PC-9 (cell line): ENCODE results near the gene MYH14. TPM values are rescaled to one million over a fixed set of nuclear protein-coding genes. Genes with fewer than 3 reads are reported as not detected.

Experiments used
- BruUV-seq: library from RNA; stranded (reverse); fragments of 400-500 nt; replicated peaks from 2 replicates; lab custom pipeline; 2021; lab: Mats Ljungman, UMichigan
- CTCF ChIA-PET: fragments of 300-600 bp; sonication (Branson Sonifier 250); formaldehyde crosslinking; loops from one replicate; lab custom pipeline; 2022; ENCODE audit warnings: antibody characterized with exemption; lab: Charles Lee
- POLR2A ChIA-PET: fragments of 300-600 bp; sonication (Branson Sonifier 250); formaldehyde crosslinking; loops from one replicate; lab custom pipeline; 2022; ENCODE audit warnings: antibody characterized with exemption; ENCODE audit not compliant: unreplicated experiment; lab: Charles Lee
- DNase-seq, 2 experiments: peaks; one replicate each; pipeline versions ENCODE4 v3.0.0 to v3.0.0-alpha.2; 2015 to 2022; ENCODE audit warnings: mixed read lengths in 1 of 2
- H2AFZ ChIP-seq: fragments of 200-600 bp; sonication (generic); 2 replicates; pipeline ENCODE4 v1.8.1; 2017; ENCODE audit warnings: antibody characterized with exemption
- H3F3A ChIP-seq: fragments of 200-600 bp; sonication (generic); 2 replicates; pipeline ENCODE4 v1.8.1; 2017; ENCODE audit warnings: antibody characterized with exemption, mild to moderate bottlenecking, low read depth; ENCODE audit not compliant: insufficient read depth
- H3K27ac ChIP-seq: fragments of 200-600 bp; sonication (generic); 2 replicates; pipeline ENCODE4 v1.6.1; 2016; ENCODE audit warnings: mixed run types
- H3K27me3 ChIP-seq: fragments of 200-600 bp; sonication (generic); 2 replicates; pipeline ENCODE4 v1.6.1; 2016; ENCODE audit warnings: low read depth, mixed run types; ENCODE audit not compliant: insufficient read depth
- H3K36me3 ChIP-seq: fragments of 200-600 bp; sonication (generic); 2 replicates; pipeline ENCODE4 v1.6.1; 2016; ENCODE audit warnings: low read depth, mixed run types
- H3K4me1 ChIP-seq: fragments of 200-600 bp; sonication (generic); replicated peaks from 2 replicates; pipeline ENCODE4 v1.6.1; 2016; ENCODE audit warnings: mixed run types; ENCODE audit not compliant: insufficient read depth
- H3K4me2 ChIP-seq: fragments of 200-600 bp; sonication (generic); 2 replicates; pipeline ENCODE4 v1.6.1; 2017; ENCODE audit warnings: mixed run types
- H3K4me3 ChIP-seq: fragments of 200-600 bp; sonication (generic); 2 replicates; pipeline ENCODE4 v1.6.1; 2016; ENCODE audit warnings: mixed run types
- H3K79me2 ChIP-seq: fragments of 200-600 bp; sonication (generic); 2 replicates; pipeline ENCODE4 v1.6.1; 2017; ENCODE audit warnings: low read depth, mixed run types
- H3K9me2 ChIP-seq: fragments of 200-600 bp; sonication (generic); 2 replicates; pipeline ENCODE4 v1.8.1; 2017; ENCODE audit warnings: mild to moderate bottlenecking; ENCODE audit not compliant: insufficient read depth
- H3K9me3 ChIP-seq: fragments of 200-600 bp; sonication (generic); 2 replicates; pipeline ENCODE4 v1.8.1; 2016; ENCODE audit warnings: low read depth; ENCODE audit not compliant: insufficient read depth
- H4K20me1 ChIP-seq: fragments of 200-600 bp; sonication (generic); 2 replicates; pipeline ENCODE4 v1.8.1; 2017; ENCODE audit not compliant: insufficient read depth
- EZH2 ChIP-seq: fragments of 200-600 bp; sonication (generic); IDR thresholded peaks from 2 replicates; pipeline ENCODE4 v1.8.0; 2017; ENCODE audit warnings: antibody characterized with exemption, low read depth
- intact Hi-C: fragments of 100-400 bp; cut with micrococcal nuclease; formaldehyde crosslinking; loops from one replicate; pipeline ENCODE4 v1.10.0; 2022; ENCODE audit not compliant: unreplicated experiment
- total RNA-seq: library from RNA; stranded (reverse); gene quantifications from 2 replicates; pipeline ENCODE4 v1.2.3, GENCODE V29; 2021
- TF ChIP-seq, protein P1 (sequence below): fragments of 200-600 bp; sonication (generic); conservative IDR thresholded peaks from 2 replicates; pipeline ENCODE4 v1.6.1; 2017; ENCODE audit warnings: mixed run types, antibody characterized with exemption, mild to moderate bottlenecking, moderate library complexity

The MYH14 gene
- total RNA-seq, 1 experiment from 2014 or later: 115 TPM

DNA sequence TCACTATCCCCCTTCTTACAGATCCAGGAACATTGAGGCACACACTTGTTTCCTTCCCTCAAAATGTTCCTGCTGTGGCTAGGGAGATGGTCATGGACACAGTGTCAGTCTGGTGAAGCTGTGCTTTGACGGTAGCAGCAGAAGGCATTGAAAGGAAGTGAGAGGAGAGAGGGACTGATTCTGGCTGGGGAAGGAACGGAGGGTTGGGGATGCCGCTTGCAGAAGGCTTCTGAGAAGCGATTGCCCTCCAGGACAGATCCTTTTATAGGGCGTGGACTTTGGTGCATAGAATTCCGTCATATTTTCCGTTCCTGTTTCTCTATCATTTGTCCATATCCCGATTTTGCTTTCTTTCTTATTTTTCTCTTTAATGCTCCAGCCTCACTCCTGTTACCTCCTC is 14.1 kb upstream of the MYH14 start:
- ChIA-PET POLR2A (interaction anchor here (0.6 kb wide), 1 partner anchor 588 kb away, joined by 3 read pairs; no protein-coding TSS in a partner anchor), CTCF (no interaction called here)
- no TSS peak for BruUV-seq
- intact Hi-C loops: no loop called here
- no peak overlapping the region for H3K27ac ChIP-seq
- no peak overlapping the region for H3K4me3 ChIP-seq
- H3F3A ChIP-seq: peaks cover 17% of the 10 kb centered on the region; the same call in 1 of the 2 replicates
- no peaks in the 10 kb centered on the region for H3K9me3 ChIP-seq
- H3K36me3 ChIP-seq: no peaks in the 10 kb centered on the region
- TF ChIP-seq, protein P1, sequence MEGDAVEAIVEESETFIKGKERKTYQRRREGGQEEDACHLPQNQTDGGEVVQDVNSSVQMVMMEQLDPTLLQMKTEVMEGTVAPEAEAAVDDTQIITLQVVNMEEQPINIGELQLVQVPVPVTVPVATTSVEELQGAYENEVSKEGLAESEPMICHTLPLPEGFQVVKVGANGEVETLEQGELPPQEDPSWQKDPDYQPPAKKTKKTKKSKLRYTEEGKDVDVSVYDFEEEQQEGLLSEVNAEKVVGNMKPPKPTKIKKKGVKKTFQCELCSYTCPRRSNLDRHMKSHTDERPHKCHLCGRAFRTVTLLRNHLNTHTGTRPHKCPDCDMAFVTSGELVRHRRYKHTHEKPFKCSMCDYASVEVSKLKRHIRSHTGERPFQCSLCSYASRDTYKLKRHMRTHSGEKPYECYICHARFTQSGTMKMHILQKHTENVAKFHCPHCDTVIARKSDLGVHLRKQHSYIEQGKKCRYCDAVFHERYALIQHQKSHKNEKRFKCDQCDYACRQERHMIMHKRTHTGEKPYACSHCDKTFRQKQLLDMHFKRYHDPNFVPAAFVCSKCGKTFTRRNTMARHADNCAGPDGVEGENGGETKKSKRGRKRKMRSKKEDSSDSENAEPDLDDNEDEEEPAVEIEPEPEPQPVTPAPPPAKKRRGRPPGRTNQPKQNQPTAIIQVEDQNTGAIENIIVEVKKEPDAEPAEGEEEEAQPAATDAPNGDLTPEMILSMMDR: no peak
- TF ChIP-seq EZH2: no peak
- H3K9me2 ChIP-seq: no peaks in the 10 kb centered on the region
- H4K20me1 ChIP-seq: no peaks in the 10 kb centered on the region
- peaks cover 20% of the 10 kb centered on the region for H3K4me1 ChIP-seq
- no peak overlapping the region for H2AFZ ChIP-seq
- DNase-seq: no peak
- no peaks in the 10 kb centered on the region for H3K27me3 ChIP-seq
- H3K79me2 ChIP-seq: no peaks in the 10 kb centered on the region
- no peak overlapping the region for H3K4me2 ChIP-seq

GRCh38 chr19:50190439-50190891 is 13.0 kb upstream of the MYH14 start:
- peaks cover 17% of the 10 kb centered on the region; the same call in 1 of the 2 replicates for H3F3A ChIP-seq
- no peaks in the 10 kb centered on the region for H4K20me1 ChIP-seq
- H3K79me2 ChIP-seq: no peaks in the 10 kb centered on the region
- no peaks in the 10 kb centered on the region for H3K36me3 ChIP-seq
- BruUV-seq: no TSS peak
- no peak for TF ChIP-seq EZH2
- TF ChIP-seq, protein P1: no peak; the same call in 1 of the 2 replicates
- no peaks in the 10 kb centered on the region for H3K9me2 ChIP-seq
- H2AFZ ChIP-seq: no peak overlapping the region
- peak overlapping the region; percentile 35 for H3K4me2 ChIP-seq
- CTCF ChIA-PET: no interaction called here
- POLR2A ChIA-PET: interaction anchor here (0.6 kb wide), 2 partner anchors 9 to 15 kb away, joined by 3 to 4 read pairs; no protein-coding TSS in a partner anchor
- peaks cover 20% of the 10 kb centered on the region for H3K4me1 ChIP-seq
- no peak overlapping the region for H3K4me3 ChIP-seq
- intact Hi-C loops: loop anchor here (2.0 kb wide), 1 partner anchor 24 kb away; no protein-coding TSS in a partner anchor
- peak overlapping the region; percentile 49 for H3K27ac ChIP-seq
- DNase-seq: peak; percentile 62 to 91
- no peaks in the 10 kb centered on the region for H3K27me3 ChIP-seq
- no peaks in the 10 kb centered on the region for H3K9me3 ChIP-seq

DNA sequence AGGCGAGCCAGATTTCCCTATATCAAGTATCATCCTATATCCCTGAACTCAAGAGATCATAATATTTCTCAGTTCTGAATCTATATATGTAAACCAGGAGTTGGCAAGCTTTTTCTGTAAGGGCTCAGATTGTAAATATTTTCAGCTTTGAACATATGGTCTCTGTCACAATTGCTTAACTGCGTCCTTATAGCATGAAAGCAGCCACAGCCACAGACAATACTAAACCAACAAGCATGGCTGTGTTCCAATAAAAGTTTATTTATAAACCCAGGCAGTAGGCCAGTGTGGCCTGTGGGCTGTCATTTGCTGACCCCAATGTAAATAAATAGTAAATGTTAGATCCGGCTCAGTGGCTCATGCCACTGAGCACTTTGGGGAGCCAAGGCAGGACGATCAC is 12.2 kb upstream of the MYH14 start:
- Histone ChIP-seq H3K9me3 (no peaks in the 10 kb centered on the region), H3K9me2 (no peaks in the 10 kb centered on the region), H3K36me3 (no peaks in the 10 kb centered on the region), H2AFZ (no peak overlapping the region), H4K20me1 (no peaks in the 10 kb centered on the region), H3K4me3 (no peak overlapping the region), H3F3A (peaks cover 17% of the 10 kb centered on the region; the same call in 1 of the 2 replicates), H3K4me2 (peak overlapping the region; percentile 35), H3K4me1 (peaks cover 20% of the 10 kb centered on the region), H3K79me2 (no peaks in the 10 kb centered on the region), H3K27ac (peak overlapping the region; percentile 49), H3K27me3 (no peaks in the 10 kb centered on the region)
- peak in 1 of 2 experiments; percentile 65 for DNase-seq
- intact Hi-C loops: loop anchor here (2.0 kb wide), 1 partner anchor 24 kb away; no protein-coding TSS in a partner anchor
- no TSS peak for BruUV-seq
- POLR2A ChIA-PET: interaction anchor here (0.6 kb wide), 1 partner anchor 14 kb away, joined by 4 read pairs; no protein-coding TSS in a partner anchor
- CTCF ChIA-PET: no interaction called here
- TF ChIP-seq EZH2: no peak
- TF ChIP-seq, protein P1: no peak
